MG63 (cell line): ENCODE measurements around the gene HM13. TPM values are rescaled to one million over a fixed set of nuclear protein-coding genes. Genes with fewer than 3 reads are reported as not detected.
"Not testable (repeated sequence)": the region's sequence is repeated elsewhere in the genome, so short reads cannot be mapped to it uniquely, and the experiment has no call there.

Experiments used
- DNase-seq: peaks from one replicate; pipeline ENCODE4 v3.0.0-alpha.2; 2020
- H3K27me3 ChIP-seq: fragments of 250-450 bp; sonication (Bioruptor Pico); 2 replicates; pipeline ENCODE4 v1.5.1; 2020; ENCODE audit warnings: mild to moderate bottlenecking, moderate library complexity
- H3K36me3 ChIP-seq: fragments of 250-450 bp; sonication (Bioruptor Pico); 2 replicates; pipeline ENCODE4 v1.5.1; 2020; ENCODE audit warnings: mild to moderate bottlenecking, moderate library complexity
- H3K4me3 ChIP-seq: fragments of 250-450 bp; sonication (Bioruptor Pico); 2 replicates; pipeline ENCODE4 v1.5.1; 2020; ENCODE audit warnings: mild to moderate bottlenecking, moderate library complexity
- H3K9me3 ChIP-seq: fragments of 250-450 bp; sonication (Bioruptor Pico); 2 replicates; pipeline ENCODE4 v1.5.1; 2020; ENCODE audit warnings: mild to moderate bottlenecking, moderate library complexity
- total RNA-seq: library from RNA; depleted of rRNA; stranded (reverse); fragments of >200 nt; shearing (Covaris generic); gene quantifications from 2 replicates; pipeline ENCODE4 v1.2.3, GENCODE V29; 2014; ENCODE audit warnings: low replicate concordance; rRNA removed

HM13 gene
- total RNA-seq, result 115 and 155 TPM in 2 replicates

GRCh38 chr20:31514154-31515071 is at the start of gene HM13:
Gene HM13 (plus strand): TSS chr20:31514442. CDS start chr20:31514552, 110 bp downstream.
- H3K27me3 ChIP-seq, result no peaks in the 10 kb centered on the region
- peak; percentile 87 for DNase-seq
- peaks cover 37% of the 10 kb centered on the region for H3K36me3 ChIP-seq
- peak within 1 kb of the TSS; percentile 88 for H3K4me3 ChIP-seq
- H3K9me3 ChIP-seq, result no peaks in the 10 kb centered on the region

- H3K9me3 ChIP-seq, H3K4me3 ChIP-seq, H3K27me3 ChIP-seq, DNase-seq, H3K36me3 ChIP-seq: not testable (repeated sequence)
Observed at GRCh38 chr20:31470946-31471345, 43.3 kb upstream of the HM13 start.

- no peak for DNase-seq
- Histone ChIP-seq H3K36me3 (no peaks in the 10 kb centered on the region), H3K4me3 (no peak overlapping the region), H3K27me3 (no peaks in the 10 kb centered on the region), H3K9me3 (no peaks in the 10 kb centered on the region)
Observed at GRCh38 chr20:31472395-31473330, 41.6 kb upstream of the HM13 start.

GRCh38 chr20:31473331-31474096 is 40.7 kb upstream of the HM13 start:
- Histone ChIP-seq H3K4me3 (no peak overlapping the region), H3K9me3 (no peaks in the 10 kb centered on the region), H3K36me3 (no peaks in the 10 kb centered on the region), H3K27me3 (no peaks in the 10 kb centered on the region)
- no peak for DNase-seq

GRCh38 chr20:31474097-31474436 is 40.2 kb upstream of the HM13 start:
- H3K9me3 ChIP-seq, result no peaks in the 10 kb centered on the region
- H3K4me3 ChIP-seq, result no peak overlapping the region
- no peaks in the 10 kb centered on the region for H3K27me3 ChIP-seq
- DNase-seq, result no peak
- no peaks in the 10 kb centered on the region for H3K36me3 ChIP-seq

GRCh38 chr20:31474758-31475427 is 39.3 kb upstream of the HM13 start, which contains the start of the genes DEFB124 and REM1:
Gene DEFB124 (minus strand): TSS chr20:31475127. CDS start chr20:31473013, 2,114 bp downstream.
Gene REM1 (plus strand): TSS chr20:31475288. CDS start chr20:31476446, 1,158 bp downstream.
- no peak for DNase-seq
- H3K9me3 ChIP-seq, result no peaks in the 10 kb centered on the region
- no peaks in the 10 kb centered on the region for H3K27me3 ChIP-seq
- H3K36me3 ChIP-seq, result no peaks in the 10 kb centered on the region
- no peak within 1 kb of the TSS for H3K4me3 ChIP-seq

- Histone ChIP-seq H3K27me3 (no peaks in the 10 kb centered on the region), H3K9me3 (no peaks in the 10 kb centered on the region), H3K4me3 (no peak overlapping the region), H3K36me3 (no peaks in the 10 kb centered on the region)
- DNase-seq, result no peak
Observed at GRCh38 chr20:31475472-31476293, 38.6 kb upstream of the HM13 start.

GRCh38 chr20:31476294-31476585 is 38.0 kb upstream of the HM13 start:
- DNase-seq, result no peak
- Histone ChIP-seq H3K36me3 (no peaks in the 10 kb centered on the region), H3K27me3 (no peaks in the 10 kb centered on the region), H3K4me3 (no peak overlapping the region), H3K9me3 (no peaks in the 10 kb centered on the region)

GRCh38 chr20:31476643-31477215 is 37.5 kb upstream of the HM13 start:
- peak; percentile 32 for DNase-seq

GRCh38 chr20:31484001-31484400 is 30.2 kb upstream of the HM13 start:
- H3K9me3 ChIP-seq, result no peaks in the 10 kb centered on the region
- H3K4me3 ChIP-seq, result no peak overlapping the region
- H3K27me3 ChIP-seq, result no peaks in the 10 kb centered on the region
- no peak for DNase-seq
- no peaks in the 10 kb centered on the region for H3K36me3 ChIP-seq

More at GRCh38 chr20:31476643-31477215, 37.5 kb upstream of the HM13 start:
- Histone ChIP-seq H3K4me3 (no peak overlapping the region), H3K9me3 (no peaks in the 10 kb centered on the region), H3K36me3 (no peaks in the 10 kb centered on the region), H3K27me3 (no peaks in the 10 kb centered on the region)

GRCh38 chr20:31485450-31486339 is 28.5 kb upstream of the HM13 start:
- H3K9me3 ChIP-seq, result no peaks in the 10 kb centered on the region
- no peaks in the 10 kb centered on the region for H3K27me3 ChIP-seq
- H3K4me3 ChIP-seq, result no peak overlapping the region
- no peaks in the 10 kb centered on the region for H3K36me3 ChIP-seq
- peak; percentile 35 for DNase-seq

- DNase-seq, result no peak
- H3K4me3 ChIP-seq, result no peak overlapping the region
Observed at GRCh38 chr20:31488115-31488514, 26.1 kb upstream of the HM13 start.

GRCh38 chr20:31489152-31489551 is 25.1 kb upstream of the HM13 start:
- Histone ChIP-seq H3K27me3 (no peaks in the 10 kb centered on the region), H3K4me3 (no peak overlapping the region), H3K9me3 (no peaks in the 10 kb centered on the region), H3K36me3 (no peaks in the 10 kb centered on the region)
- DNase-seq, result no peak

More at GRCh38 chr20:31488115-31488514, 26.1 kb upstream of the HM13 start:
- Histone ChIP-seq H3K9me3 (no peaks in the 10 kb centered on the region), H3K27me3 (no peaks in the 10 kb centered on the region), H3K36me3 (no peaks in the 10 kb centered on the region)

GRCh38 chr20:31490752-31491151 is 23.5 kb upstream of the HM13 start:
- Histone ChIP-seq H3K4me3 (no peak overlapping the region), H3K36me3 (no peaks in the 10 kb centered on the region), H3K9me3 (no peaks in the 10 kb centered on the region; the same call in 1 of the 2 replicates), H3K27me3 (no peaks in the 10 kb centered on the region)
- DNase-seq, result no peak
